Activated B cell treated with CpG ODN at 0.5 μM for 24 hours (primary cell): ENCODE measurements around the gene RYR2. TPM values are rescaled to one million over a fixed set of nuclear protein-coding genes. Genes with fewer than 3 reads are reported as not detected.

Experiments used
- ATAC-seq: fragments of 200-7000 bp; cut with Tn5 transposase; one replicate; pipeline ENCODE4 v1.10.0; 2021; ENCODE audit warnings: low read depth, mild to moderate bottlenecking, moderate library complexity
- CTCF ChIA-PET: fragments of 350-600 bp; sonication (Branson Sonifier 250); formaldehyde crosslinking; loops from one replicate; lab custom pipeline; 2021; ENCODE audit warnings: antibody characterized with exemption; lab: Charles Lee
- POLR2A ChIA-PET: fragments of 350-600 bp; sonication (Branson Sonifier 250); formaldehyde crosslinking; loops from one replicate; lab custom pipeline; 2021; ENCODE audit warnings: antibody characterized with exemption; lab: Charles Lee
- DNase-seq: peaks from one replicate; pipeline ENCODE4 v3.0.0; 2022
- H3K27ac Mint-ChIP-seq: one replicate; pipeline ENCODE4 v1.8.0; 2020; ENCODE audit warnings: mixed read lengths
- H3K27me3 Mint-ChIP-seq: one replicate; pipeline ENCODE4 v1.8.0; 2021; ENCODE audit warnings: mixed read lengths
- H3K36me3 Mint-ChIP-seq: one replicate; pipeline ENCODE4 v1.8.0; 2021; ENCODE audit warnings: low read depth, mixed read lengths
- H3K4me1 Mint-ChIP-seq: one replicate; pipeline ENCODE4 v1.8.0; 2021; ENCODE audit warnings: mixed read lengths
- H3K4me3 Mint-ChIP-seq: one replicate; pipeline ENCODE4 v1.8.0; 2020; ENCODE audit warnings: mild to moderate bottlenecking, mixed read lengths
- H3K9me3 Mint-ChIP-seq: one replicate; pipeline ENCODE4 v1.8.0; 2020; ENCODE audit warnings: mixed read lengths
- CTCF ChIP-seq: fragments of 200-600 bp; IDR thresholded peaks from one replicate; pipeline ENCODE4 v1.8.0; 2022; ENCODE audit warnings: antibody characterized with exemption, mild to moderate bottlenecking
- intact Hi-C: fragments of 100-400 bp; cut with micrococcal nuclease; formaldehyde crosslinking; loops from one replicate; pipeline ENCODE4 v1.15.1; 2024
- total RNA-seq: library from RNA; stranded (reverse); gene quantifications from 2 replicates; pipeline ENCODE4 v1.2.3, GENCODE V29; 2022

Gene RYR2
- total RNA-seq, 1 donor from 2014 or later, result not detected

GRCh38 chr1:237104096-237104495 is 62.1 kb downstream of the RYR2 start:
- Mint-ChIP-seq H3K9me3 (no peaks in the 10 kb centered on the region), H3K27ac (no peak overlapping the region), H3K27me3 (no peaks in the 10 kb centered on the region), H3K4me3 (no peak overlapping the region), H3K4me1 (no peaks in the 10 kb centered on the region), H3K36me3 (no peaks in the 10 kb centered on the region)
- no peak for TF ChIP-seq CTCF
- no peak for DNase-seq
- ATAC-seq, result no peak
- intact Hi-C loops, result no loop called here
- CTCF ChIA-PET, result no interaction called here
- POLR2A ChIA-PET, result no interaction called here

GRCh38 chr1:237105826-237106225 is 63.8 kb downstream of the RYR2 start:
- no peak for DNase-seq
- Mint-ChIP-seq H3K4me3 (no peak overlapping the region), H3K9me3 (no peaks in the 10 kb centered on the region), H3K4me1 (no peaks in the 10 kb centered on the region), H3K27me3 (no peaks in the 10 kb centered on the region), H3K36me3 (no peaks in the 10 kb centered on the region), H3K27ac (no peak overlapping the region)
- CTCF ChIA-PET, result no interaction called here
- ATAC-seq, result no peak
- POLR2A ChIA-PET, result no interaction called here
- TF ChIP-seq CTCF, result no peak
- intact Hi-C loops, result no loop called here

- ChIA-PET POLR2A (no interaction called here), CTCF (no interaction called here)
- no peaks in the 10 kb centered on the region for H3K36me3 Mint-ChIP-seq
- intact Hi-C loops, result no loop called here
- no peak overlapping the region for H3K4me3 Mint-ChIP-seq
- no peaks in the 10 kb centered on the region for H3K27me3 Mint-ChIP-seq
- no peak overlapping the region for H3K27ac Mint-ChIP-seq
- H3K4me1 Mint-ChIP-seq, result no peaks in the 10 kb centered on the region
- TF ChIP-seq CTCF, result no peak
- no peak for ATAC-seq
- no peak for DNase-seq
- H3K9me3 Mint-ChIP-seq, result no peaks in the 10 kb centered on the region
Measured at GRCh38 chr1:237108297-237109040, 66.5 kb downstream of the RYR2 start.

- ChIA-PET POLR2A (no interaction called here), CTCF (no interaction called here)
Measured at GRCh38 chr1:237111807-237112206, 69.8 kb downstream of the RYR2 start.

GRCh38 chr1:237112663-237113062 is 70.7 kb downstream of the RYR2 start:
- Mint-ChIP-seq H3K4me3 (no peak overlapping the region), H3K36me3 (no peaks in the 10 kb centered on the region), H3K9me3 (no peaks in the 10 kb centered on the region), H3K4me1 (no peaks in the 10 kb centered on the region), H3K27ac (no peak overlapping the region), H3K27me3 (no peaks in the 10 kb centered on the region)
- no peak for DNase-seq
- TF ChIP-seq CTCF, result no peak
- POLR2A ChIA-PET, result no interaction called here
- CTCF ChIA-PET, result no interaction called here
- ATAC-seq, result no peak
- intact Hi-C loops, result no loop called here

More at GRCh38 chr1:237111807-237112206, 69.8 kb downstream of the RYR2 start:
- intact Hi-C loops, result no loop called here
- Mint-ChIP-seq H3K27ac (no peak overlapping the region), H3K9me3 (no peaks in the 10 kb centered on the region), H3K4me1 (no peaks in the 10 kb centered on the region), H3K4me3 (no peak overlapping the region), H3K27me3 (no peaks in the 10 kb centered on the region), H3K36me3 (no peaks in the 10 kb centered on the region)
- ATAC-seq (no peak), DNase-seq (no peak)
- TF ChIP-seq CTCF, result no peak
